HepG2 (cell line): ENCODE data around the gene MOAP1. TPM values are rescaled to one million over a fixed set of nuclear protein-coding genes. Genes with fewer than 3 reads are reported as not detected.

Experiments used
- BCL6 ChIP-seq: IDR thresholded peaks from 2 replicates; pipeline ENCODE4 v1.6.1; 2016; ENCODE audit warnings: missing genetic modification reagents, missing compliant biosample characterization
- ELF4 ChIP-seq: sonication (generic); formaldehyde crosslinking; IDR thresholded peaks from 2 replicates; pipeline ENCODE4 v1.5.0; 2020; ENCODE audit warnings: missing genetic modification reagents, mild to moderate bottlenecking, moderate library complexity, borderline replicate concordance
- ETV5 ChIP-seq: IDR thresholded peaks from 2 replicates; pipeline ENCODE4 v1.6.1; 2018; ENCODE audit warnings: missing biosample characterization, missing genetic modification reagents, inconsistent platforms, borderline replicate concordance
- HCFC1 ChIP-seq: fragments of 150-350 bp; IDR thresholded peaks from 2 replicates; pipeline ENCODE4 v1.6.1; 2014; ENCODE audit warnings: low read depth, low read length
- HNRNPH1 ChIP-seq: fragments of 200-400 bp; formaldehyde crosslinking; optimal IDR thresholded peaks from 2 replicates; pipeline ENCODE3; 2017; ENCODE audit warnings: mild to moderate bottlenecking, low read depth, low read length
- MED1 ChIP-seq: sonication (generic); formaldehyde crosslinking; IDR thresholded peaks from 2 replicates; pipeline ENCODE4 v1.4.0; 2020; ENCODE audit warnings: missing genetic modification reagents
- MED13 ChIP-seq: sonication (generic); formaldehyde crosslinking; IDR thresholded peaks from 2 replicates; pipeline ENCODE4 v1.5.0; 2020; ENCODE audit warnings: missing genetic modification reagents
- MTA1 ChIP-seq: sonication (generic); formaldehyde crosslinking; IDR thresholded peaks from 2 replicates; pipeline ENCODE4 v1.4.0; 2020; ENCODE audit warnings: missing genetic modification reagents, mild to moderate bottlenecking, borderline replicate concordance
- NR1H2 ChIP-seq: sonication (generic); formaldehyde crosslinking; IDR thresholded peaks from 2 replicates; pipeline ENCODE4 v1.8.1; 2022; ENCODE audit warnings: low read depth, missing genetic modification reagents, borderline replicate concordance
- NR2F6 ChIP-seq, 2 experiments: IDR thresholded peaks; 2 replicates each; pipeline ENCODE4 v1.6.1; 2016; ENCODE audit warnings: antibody characterized with exemption in 1 of 2, mild to moderate bottlenecking in 1 of 2
- PCBP1 ChIP-seq: fragments of 200-400 bp; formaldehyde crosslinking; IDR thresholded peaks from 2 replicates; pipeline ENCODE4 v1.6.1; 2017; ENCODE audit warnings: mild to moderate bottlenecking, low read depth, low read length, borderline replicate concordance
- RARA ChIP-seq: IDR thresholded peaks from 2 replicates; pipeline ENCODE4 v1.6.1; 2016; ENCODE audit warnings: missing genetic modification reagents, missing compliant biosample characterization
- SIX1 ChIP-seq: sonication (generic); formaldehyde crosslinking; IDR thresholded peaks from 2 replicates; pipeline ENCODE4 v1.4.0; 2020; ENCODE audit warnings: missing genetic modification reagents, borderline replicate concordance
- SOX13 ChIP-seq, 3 experiments: fragments of 450-650 bp in 1 of 3; sonication (generic) in 1 of 3; formaldehyde crosslinking in 1 of 3; IDR thresholded peaks in 2 of 3; conservative IDR thresholded peaks in 1 of 3; 2 replicates each; pipeline versions ENCODE4 v1.5.0 to v1.6.1; 2016 to 2020; ENCODE audit warnings: antibody characterized with exemption in 1 of 3, mild to moderate bottlenecking in 1 of 3, missing compliant biosample characterization in 1 of 3, missing genetic modification reagents in 1 of 3, moderate library complexity in 1 of 3
- SSRP1 ChIP-seq: IDR thresholded peaks from 2 replicates; pipeline ENCODE4 v1.6.1; 2016; ENCODE audit warnings: control low read depth
- TEAD2 ChIP-seq: sonication (generic); formaldehyde crosslinking; IDR thresholded peaks from 2 replicates; pipeline ENCODE4 v1.9.0; 2021; ENCODE audit warnings: missing genetic modification reagents
- TFE3 ChIP-seq: IDR thresholded peaks from 2 replicates; pipeline ENCODE4 v1.6.1; 2016
- TOE1 ChIP-seq: sonication (generic); formaldehyde crosslinking; IDR thresholded peaks from 2 replicates; pipeline ENCODE4 v1.4.0; 2020; ENCODE audit warnings: mild to moderate bottlenecking, missing genetic modification reagents
- ZNF160 ChIP-seq: sonication (generic); formaldehyde crosslinking; IDR thresholded peaks from 2 replicates; pipeline ENCODE4 v1.8.0; 2022; ENCODE audit warnings: mild to moderate bottlenecking, inconsistent platforms, missing genetic modification reagents
- ZNF235 ChIP-seq: sonication (generic); formaldehyde crosslinking; IDR thresholded peaks from 2 replicates; pipeline ENCODE4 v1.8.1; 2023; ENCODE audit warnings: mild to moderate bottlenecking, missing genetic modification reagents, borderline replicate concordance
- ZNF362 ChIP-seq: sonication (generic); formaldehyde crosslinking; IDR thresholded peaks from 2 replicates; pipeline ENCODE4 v1.4.0; 2020; ENCODE audit warnings: missing genetic modification reagents, mild to moderate bottlenecking, borderline replicate concordance
- ZNF441 ChIP-seq: sonication (generic); formaldehyde crosslinking; IDR thresholded peaks from 2 replicates; pipeline ENCODE4 v1.7.0; 2021; ENCODE audit warnings: missing genetic modification reagents, borderline replicate concordance
- ZNF496 ChIP-seq: sonication (generic); formaldehyde crosslinking; IDR thresholded peaks from 2 replicates; pipeline ENCODE4 v1.8.1; 2023; ENCODE audit warnings: mild to moderate bottlenecking, moderate library complexity, missing genetic modification reagents; ENCODE audit not compliant: insufficient replicate concordance
- ZNF670 ChIP-seq: sonication (generic); formaldehyde crosslinking; IDR thresholded peaks from 2 replicates; pipeline ENCODE4 v1.8.0; 2022; ENCODE audit warnings: mild to moderate bottlenecking, missing genetic modification reagents, borderline replicate concordance
- ZNF788 ChIP-seq: sonication (generic); formaldehyde crosslinking; IDR thresholded peaks from 2 replicates; pipeline ENCODE4 v1.5.0; 2020; ENCODE audit warnings: mild to moderate bottlenecking, missing genetic modification reagents, borderline replicate concordance
- polyA plus RNA-seq, 8 experiments: library from polyadenylated mRNA; depleted of rRNA in 3 of 8; stranded (reverse) in 7 of 8; unstranded in 1 of 8; fragments of >200 nt; fragmentation: Illumina TruSeq in 4 of 8; extraction: Trizol in 4 of 8; gene quantifications; 2 replicates each; pipeline versions ENCODE4 v1.2.1 to v1.2.3, GENCODE V29; 2011 to 2016; ENCODE audit warnings: low read depth in 4 of 8, missing spikeins in 1 of 8, mixed read lengths in 1 of 8; ENCODE audit not compliant: insufficient read depth in 1 of 8
- total RNA-seq, 5 experiments: library from RNA; depleted of rRNA; stranded (reverse); fragments of >200 nt; fragmentation: Illumina TruSeq; extraction: Trizol; gene quantifications; 2 replicates each; pipeline ENCODE4 v1.2.3, GENCODE V29; 2016; ENCODE audit warnings: low read depth in 1 of 5
- TF ChIP-seq, protein P1 (sequence below): sonication (generic); formaldehyde crosslinking; IDR thresholded peaks from 2 replicates; pipeline ENCODE4 v1.4.0; 2020; ENCODE audit warnings: low read depth, mild to moderate bottlenecking, missing genetic modification reagents

Gene MOAP1
- total and polyA plus RNA-seq, 2 of the 13 experiments (the other 11 are each of a cell fraction or from before 2014, with no cell fraction given): 14.6 to 47.0 TPM

GRCh38 chr14:93175492-93175891 is 9.2 kb downstream of the MOAP1 start (continued):
- TF ChIP-seq MED13 (CRISPR knock-in tag) (no peak), ZNF496 (CRISPR knock-in tag) (no peak), NR1H2 (CRISPR knock-in tag) (no peak), TOE1 (no peak), ZNF235 (CRISPR knock-in tag) (no peak), HNRNPH1 (no peak), MED1 (CRISPR knock-in tag) (peak; percentile 67), SIX1 (peak; percentile 82; the same call in 1 of the 2 replicates), ETV5 (peak; percentile 16; the same call in 1 of the 2 replicates), ZNF788 (CRISPR knock-in tag) (no peak), TEAD2 (CRISPR knock-in tag) (no peak), ZNF362 (peak; percentile 53; the same call in 1 of the 2 replicates), NR2F6 (IDR thresholded peaks at IDR 0.05) (peak; percentile 21; the same call in 1 of the 2 replicates), NR2F6 (CRISPR knock-in tag; IDR thresholded peaks at IDR 0.05) (peak; percentile 76), SSRP1 (no peak), ZNF670 (no peak), SOX13 (IDR thresholded peaks at IDR 0.05) (no peak), SOX13 (CRISPR knock-in tag; conservative IDR thresholded peaks at IDR 0.05 in 1 of 2, IDR thresholded peaks at IDR 0.05 in 1 of 2) (peak in 1 of 2 experiments; percentile 18; a peak in 1 of 4 replicates), RARA (CRISPR knock-in tag) (peak; percentile 35; the same call in 1 of the 2 replicates), ZNF160 (CRISPR knock-in tag) (no peak), ELF4 (CRISPR knock-in tag) (0 out of 2 replicates have a peak, but pooled peaks have one; percentile 48), TFE3 (CRISPR knock-in tag) (no peak), MTA1 (no peak), ZNF441 (CRISPR knock-in tag) (no peak), BCL6 (no peak), HCFC1 (no peak), PCBP1 (no peak)
- TF ChIP-seq, protein P1, sequence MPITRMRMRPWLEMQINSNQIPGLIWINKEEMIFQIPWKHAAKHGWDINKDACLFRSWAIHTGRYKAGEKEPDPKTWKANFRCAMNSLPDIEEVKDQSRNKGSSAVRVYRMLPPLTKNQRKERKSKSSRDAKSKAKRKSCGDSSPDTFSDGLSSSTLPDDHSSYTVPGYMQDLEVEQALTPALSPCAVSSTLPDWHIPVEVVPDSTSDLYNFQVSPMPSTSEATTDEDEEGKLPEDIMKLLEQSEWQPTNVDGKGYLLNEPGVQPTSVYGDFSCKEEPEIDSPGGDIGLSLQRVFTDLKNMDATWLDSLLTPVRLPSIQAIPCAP (CRISPR knock-in tag): no peak
